ENCODE results near the gene EPB41L1. TPM values are rescaled to one million over a fixed set of nuclear protein-coding genes. Genes with fewer than 3 reads are reported as not detected.
"Not testable (repeated sequence)": the region's sequence is repeated elsewhere in the genome, so short reads cannot be mapped to it uniquely, and the experiment has no call there.

Gene EPB41L1
- total RNA-seq, 4 donors from 2014 or later: 29.2 to 49.3 (median 35.4) TPM

DNA sequence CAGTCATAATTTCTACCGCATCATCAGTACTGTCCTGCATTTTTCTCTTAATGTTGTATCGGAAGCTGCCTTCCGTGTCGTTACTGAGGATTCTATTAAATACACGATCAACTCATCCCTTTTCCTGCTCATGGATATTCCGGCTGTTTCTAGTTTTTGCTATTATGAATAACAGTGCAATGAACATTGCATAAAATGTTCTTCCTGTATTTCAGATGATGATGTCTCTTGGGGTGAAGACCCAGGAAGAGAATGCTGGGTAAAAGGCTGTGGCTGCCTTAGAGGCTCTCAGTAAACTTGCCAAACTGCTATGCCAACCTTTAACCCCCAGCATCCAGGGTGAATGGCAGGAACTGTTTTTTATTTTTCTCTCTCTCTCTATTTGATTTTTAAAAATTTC lies 24.1 kb upstream of the EPB41L1 start:
- Histone ChIP-seq H3K9me3 (no peaks in the 10 kb centered on the region), H3K4me1 (no peaks in the 10 kb centered on the region), H3K4me3 (no peak overlapping the region), H3K27me3 (no peaks in the 10 kb centered on the region), H3K27ac (no peak overlapping the region), H3K36me3 (no peaks in the 10 kb centered on the region)
- TF ChIP-seq CTCF (IDR thresholded peaks at IDR 0.05) (no peak), POLR2A (IDR thresholded peaks at IDR 0.05) (no peak), POLR2AphosphoS5 (IDR thresholded peaks at IDR 0.05) (no peak), EP300 (IDR thresholded peaks at IDR 0.05) (no peak)
- 91 to 94% methylated on average over 5 to 6 of the region's 6 CpGs for WGBS, 2 donors (ENCODE audit: low coverage in 1 of 2)
- no peak for ATAC-seq

- Histone ChIP-seq H3K9me3 (no peaks in the 10 kb centered on the region), H3K27me3 (no peaks in the 10 kb centered on the region), H3K4me1 (no peaks in the 10 kb centered on the region), H3K27ac (no peak overlapping the region), H3K36me3 (no peaks in the 10 kb centered on the region), H3K4me3 (no peak overlapping the region)
- ATAC-seq: no peak
- no peak for TF ChIP-seq POLR2A (IDR thresholded peaks at IDR 0.05)
- TF ChIP-seq CTCF (IDR thresholded peaks at IDR 0.05): no peak
- no peak for TF ChIP-seq POLR2AphosphoS5 (IDR thresholded peaks at IDR 0.05)
- no peak for TF ChIP-seq EP300 (IDR thresholded peaks at IDR 0.05)
- 70 to 81% methylated on average over 2 to 3 of the region's 5 CpGs for WGBS, 2 donors (ENCODE audit: low coverage in 1 of 2)
Observed at GRCh38 chr20:36132802-36133211, 21.7 kb upstream of the EPB41L1 start.

DNA sequence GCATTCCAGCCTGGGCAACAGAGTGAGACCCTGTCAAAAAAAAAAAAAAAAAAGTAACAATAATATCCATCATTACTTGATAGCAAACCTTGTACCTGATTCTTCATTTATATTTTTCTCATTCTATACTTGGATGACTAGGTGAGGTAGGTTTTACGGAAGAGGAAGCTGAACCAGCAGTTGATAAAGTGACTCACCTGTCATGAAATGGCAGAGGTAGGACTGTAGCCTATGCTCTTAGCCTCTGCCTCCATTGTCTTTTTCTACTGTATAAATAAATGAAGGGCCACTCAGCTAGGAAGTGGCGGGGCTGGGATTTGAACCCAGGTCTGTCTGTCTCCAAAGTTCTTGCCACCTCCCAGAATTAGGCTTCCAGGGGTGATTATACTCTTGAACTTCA lies 20.7 kb upstream of the EPB41L1 start:
- ATAC-seq: no peak
- WGBS, 2 donors (ENCODE audit: low coverage in 1 of 2): 91 to 96% methylated on average over 2 of the region's 2 CpGs
- no peak for TF ChIP-seq POLR2A (IDR thresholded peaks at IDR 0.05)
- no peak for TF ChIP-seq EP300 (IDR thresholded peaks at IDR 0.05)
- TF ChIP-seq POLR2AphosphoS5 (IDR thresholded peaks at IDR 0.05): no peak
- no peak for TF ChIP-seq CTCF (IDR thresholded peaks at IDR 0.05)
- H3K4me3 ChIP-seq: no peak overlapping the region
- peaks cover 0 to 6% (median 0%) of the 10 kb centered on the region in 3 donors for H3K4me1 ChIP-seq
- H3K9me3 ChIP-seq: no peaks in the 10 kb centered on the region
- no peaks in the 10 kb centered on the region for H3K27me3 ChIP-seq
- no peaks in the 10 kb centered on the region for H3K36me3 ChIP-seq
- no peak overlapping the region for H3K27ac ChIP-seq

GRCh38 chr20:36135159-36135558 lies 19.4 kb upstream of the EPB41L1 start:
- no peaks in the 10 kb centered on the region for H3K27me3 ChIP-seq
- H3K36me3 ChIP-seq: no peaks in the 10 kb centered on the region
- H3K4me1 ChIP-seq: peaks cover 0 to 9% (median 0%) of the 10 kb centered on the region in 3 donors
- 70 to 95% methylated on average over 3 to 6 of the region's 6 CpGs for WGBS, 2 donors (ENCODE audit: low coverage in 1 of 2)
- no peak overlapping the region for H3K4me3 ChIP-seq
- no peak overlapping the region for H3K27ac ChIP-seq
- H3K9me3 ChIP-seq: no peaks in the 10 kb centered on the region
- TF ChIP-seq POLR2A (IDR thresholded peaks at IDR 0.05) (no peak), CTCF (IDR thresholded peaks at IDR 0.05) (no peak), EP300 (IDR thresholded peaks at IDR 0.05) (no peak), POLR2AphosphoS5 (IDR thresholded peaks at IDR 0.05) (no peak)
- no peak for ATAC-seq

- TF ChIP-seq POLR2A (IDR thresholded peaks at IDR 0.05) (no peak), EP300 (IDR thresholded peaks at IDR 0.05) (no peak), POLR2AphosphoS5 (IDR thresholded peaks at IDR 0.05) (no peak), CTCF (IDR thresholded peaks at IDR 0.05) (no peak)
- Histone ChIP-seq H3K27me3 (no peaks in the 10 kb centered on the region), H3K9me3 (no peaks in the 10 kb centered on the region), H3K27ac (no peak overlapping the region), H3K36me3 (no peaks in the 10 kb centered on the region), H3K4me3 (no peak overlapping the region), H3K4me1 (peaks cover 0 to 9% (median 0%) of the 10 kb centered on the region in 3 donors)
- WGBS, 2 donors (ENCODE audit: low coverage in 1 of 2): 82 to 91% methylated on average over 3 of the region's 3 CpGs
- no peak for ATAC-seq
Observed at GRCh38 chr20:36135821-36136220, 18.7 kb upstream of the EPB41L1 start.

DNA sequence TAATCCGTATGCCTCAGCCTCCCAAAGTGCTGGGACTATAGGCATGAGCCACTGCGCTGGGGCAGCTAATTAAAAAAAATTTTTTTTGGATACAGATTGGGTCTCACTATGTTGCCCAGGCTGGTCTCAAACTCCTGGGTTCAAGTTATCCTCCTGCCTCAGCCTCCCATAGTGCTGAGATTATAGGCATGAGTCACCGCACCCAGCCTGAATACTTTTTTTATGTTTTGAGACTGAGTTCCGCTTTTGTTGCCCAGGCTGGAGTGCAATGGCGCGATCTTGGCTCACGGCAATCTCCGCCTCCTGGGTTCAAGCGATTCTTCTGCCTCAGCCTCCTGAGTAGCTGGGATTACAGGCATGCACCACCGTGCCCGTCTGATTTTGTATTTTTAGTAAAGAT lies 17.2 kb upstream of the EPB41L1 start:
- 86% methylated on average over 10 to 11 of the region's 11 CpGs for WGBS, 2 donors (ENCODE audit: low coverage in 1 of 2)
- not testable (repeated sequence) for H3K4me3 ChIP-seq, H3K27ac ChIP-seq, H3K9me3 ChIP-seq, ATAC-seq, H3K27me3 ChIP-seq, H3K36me3 ChIP-seq, H3K4me1 ChIP-seq
